Spleen (tissue), 11 donors: ENCODE measurements around the gene GCA. TPM values are rescaled to one million over a fixed set of nuclear protein-coding genes. Genes with fewer than 3 reads are reported as not detected.

Experiments used
- DNase-seq: peaks from one replicate; pipeline ENCODE4 v3.0.0-alpha.2; 2020
- H3K27ac ChIP-seq, 8 donors: fragments of 200-600 bp; sonication (generic) in 7 of 8; 1 replicate in 4 of 8; 2 replicates in 4 of 8; pipeline versions ENCODE4 v1.5.0 to v1.8.0; 2016 to 2021; ENCODE audit warnings: inconsistent platforms in 4 of 8, mild to moderate bottlenecking in 4 of 8, moderate library complexity in 1 of 8
- H3K27me3 ChIP-seq, 7 donors: fragments of 200-600 bp; sonication (generic) in 6 of 7; replicated peaks in 1 of 7; 1 replicate in 4 of 7; 2 replicates in 3 of 7; pipeline versions ENCODE4 v1.5.0 to v1.8.0; 2016 to 2021; ENCODE audit warnings: inconsistent platforms in 3 of 7, mild to moderate bottlenecking in 1 of 7
- H3K36me3 ChIP-seq, 6 donors: fragments of 200-600 bp; sonication (generic) in 5 of 6; 1 replicate in 4 of 6; 2 replicates in 2 of 6; pipeline versions ENCODE4 v1.5.0 to v1.8.0; 2016 to 2021; ENCODE audit warnings: inconsistent platforms in 2 of 6
- H3K4me1 ChIP-seq, 6 donors: fragments of 200-600 bp; sonication (generic) in 5 of 6; 1 replicate in 3 of 6; 2 replicates in 3 of 6; pipeline versions ENCODE4 v1.5.0 to v1.8.0; 2016 to 2021; ENCODE audit warnings: inconsistent platforms in 3 of 6
- H3K4me3 ChIP-seq, 8 donors: fragments of 200-600 bp; sonication (generic) in 7 of 8; 1 replicate in 4 of 8; 2 replicates in 4 of 8; pipeline versions ENCODE4 v1.5.0 to v1.8.0; 2016 to 2021; ENCODE audit warnings: inconsistent platforms in 4 of 8, mild to moderate bottlenecking in 4 of 8, moderate library complexity in 2 of 8
- H3K9me3 ChIP-seq, 8 donors: fragments of 200-600 bp; sonication (generic) in 7 of 8; 1 replicate in 4 of 8; 2 replicates in 4 of 8; pipeline versions ENCODE4 v1.5.0 to v1.8.0; 2016 to 2021; ENCODE audit warnings: inconsistent platforms in 4 of 8
- CTCF ChIP-seq, 11 experiments: fragments of 200-600 bp in 7 of 11; fragments of 450-650 bp in 4 of 11; sonication (generic) in 4 of 11; IDR thresholded peaks in 8 of 11; conservative IDR thresholded peaks in 3 of 11; 1 replicate in 7 of 11; 2 replicates in 4 of 11; pipeline versions ENCODE4 v1.4.0 to v1.8.0; 2016 to 2021; ENCODE audit warnings: antibody characterized with exemption in 11 of 11, inconsistent platforms in 4 of 11, mild to moderate bottlenecking in 1 of 11
- POLR2A ChIP-seq, 3 donors: fragments of 450-650 bp; IDR thresholded peaks; one replicate each; pipeline ENCODE4 v1.5.1; 2017; ENCODE audit warnings: antibody characterized with exemption in 3 of 3, mild to moderate bottlenecking in 1 of 3
- POLR2AphosphoS5 ChIP-seq, 3 donors: sonication (generic); formaldehyde crosslinking; IDR thresholded peaks; one replicate each; pipeline ENCODE4 v1.5.1; 2017; ENCODE audit warnings: antibody characterized with exemption in 3 of 3
- WGBS, 5 donors: extraction: QIAGEN DNeasy Blood & Tissue Kit in 3 of 5; methylation state at CpG; one replicate each; pipeline versions ENCODE4 v1.1.5 to v1.1.7; 2013 to 2018; 5-methylcytosine and 5-hydroxymethylcytosine counted together
- intact Hi-C: fragments of 100-400 bp; cut with DNase I; formaldehyde crosslinking; loops from one replicate; pipeline ENCODE4 v1.15.0; 2023; ENCODE audit warnings: low total_unique reads
- polyA plus RNA-seq, 3 donors: library from polyadenylated mRNA; stranded (reverse); fragments of 200-250 nt; gene quantifications; one replicate each; pipeline ENCODE4 v1.2.1, GENCODE V29; 2013
- total RNA-seq, 7 donors: library from RNA; depleted of rRNA in 3 of 7; stranded (reverse); fragments of >200 nt in 3 of 7; fragmentation: NEBNext Ultra II Directional in 4 of 7; extraction: Animal tissue kit (Norgen Biotek cat#: 25700) in 4 of 7; gene quantifications; one replicate each; pipeline versions ENCODE4 v1.1.0 to v1.2.1, GENCODE V29; 2016 to 2021
- donor health status: healthy with polysubstance abuse.
- donor health status: DM: no; HTN: no; CAD: no; lungs with moderate emphysema.
- donor health status: DM: no; HTN: no; CAD: no.
- donor health status: Bipolar disorder and iron deficiency.
- donor health status: healthy.
- donor health status: DM: no; HTN: no; CAD: no.
- donor health status: DM: yes; HTN: yes; CAD: no.

The GCA gene
- total and polyA plus RNA-seq, 10 donors, result 49.1 to 498 (median 152) TPM

- Histone ChIP-seq H3K36me3 (peaks cover 0 to 4% (median 0%) of the 10 kb centered on the region in 6 donors), H3K27ac (peak overlapping the region in 7 of 8 donors; percentile 89 to 99 (median 94)), H3K9me3 (no peaks in the 10 kb centered on the region), H3K4me1 (peaks cover 0 to 85% (median 19%) of the 10 kb centered on the region in 6 donors), H3K4me3 (peak overlapping the region in 6 of 8 donors; percentile 80 to 99 (median 90)), H3K27me3 (no peaks in the 10 kb centered on the region)
- no peak for DNase-seq
- 37 to 73% (median 60%) methylated on average over 2 of the region's 2 CpGs for WGBS, 5 donors
- TF ChIP-seq POLR2A (IDR thresholded peaks at IDR 0.05) (no peak), POLR2AphosphoS5 (IDR thresholded peaks at IDR 0.05) (no peak), CTCF (IDR thresholded peaks at IDR 0.05 in 8 of 11, conservative IDR thresholded peaks at IDR 0.05 in 3 of 11) (no peak)
- intact Hi-C loops, result no loop called here
Observed at GRCh38 chr2:162342841-162343240, 1.1 kb upstream of the GCA start.

- Histone ChIP-seq H3K36me3 (peaks cover 0 to 11% (median 0%) of the 10 kb centered on the region in 6 donors), H3K27me3 (no peaks in the 10 kb centered on the region), H3K4me1 (peaks cover 0 to 89% (median 19%) of the 10 kb centered on the region in 6 donors), H3K4me3 (peak overlapping the region; percentile 80 to 99 (median 92)), H3K9me3 (no peaks in the 10 kb centered on the region), H3K27ac (peak overlapping the region in 7 of 8 donors; percentile 89 to 99 (median 94))
- intact Hi-C loops, result no loop called here
- 39 to 48% (median 44%) methylated on average over 4 of the region's 4 CpGs for WGBS, 5 donors
- TF ChIP-seq POLR2A (IDR thresholded peaks at IDR 0.05) (no peak), CTCF (IDR thresholded peaks at IDR 0.05 in 8 of 11, conservative IDR thresholded peaks at IDR 0.05 in 3 of 11) (no peak), POLR2AphosphoS5 (IDR thresholded peaks at IDR 0.05) (no peak)
- DNase-seq, result no peak
Observed at GRCh38 chr2:162343492-162343823, 474 bp upstream of the GCA start.

GRCh38 chr2:162344617-162344950 is 652 bp downstream of the GCA start:
- Histone ChIP-seq H3K36me3 (peaks cover 0 to 22% (median 0%) of the 10 kb centered on the region in 6 donors), H3K4me3 (peak overlapping the region; percentile 80 to 99 (median 92)), H3K4me1 (peaks cover 0 to 88% (median 25%) of the 10 kb centered on the region in 6 donors), H3K27ac (peak overlapping the region; percentile 85 to 99 (median 93)), H3K9me3 (no peaks in the 10 kb centered on the region), H3K27me3 (no peaks in the 10 kb centered on the region)
- intact Hi-C loops, result no loop called here
- TF ChIP-seq POLR2AphosphoS5 (IDR thresholded peaks at IDR 0.05), result no peak
- TF ChIP-seq CTCF (IDR thresholded peaks at IDR 0.05 in 8 of 11, conservative IDR thresholded peaks at IDR 0.05 in 3 of 11), result no peak
- TF ChIP-seq POLR2A (IDR thresholded peaks at IDR 0.05), result no peak
- DNase-seq, result peak; percentile 84
- WGBS, 5 donors, result 2 to 5% (median 4%) methylated on average over 8 of the region's 8 CpGs

- 83 to 93% (median 86%) methylated on average over 2 of the region's 2 CpGs for WGBS, 5 donors
- intact Hi-C loops, result no loop called here
Observed at GRCh38 chr2:162365392-162365791, 21.5 kb downstream of the GCA start.

More at GRCh38 chr2:162365392-162365791, 21.5 kb downstream of the GCA start:
- Histone ChIP-seq H3K4me3 (no peak overlapping the region), H3K27me3 (no peaks in the 10 kb centered on the region), H3K4me1 (peaks cover 0 to 16% (median 0%) of the 10 kb centered on the region in 6 donors), H3K9me3 (no peaks in the 10 kb centered on the region), H3K36me3 (peaks cover 0 to 23% (median 0%) of the 10 kb centered on the region in 6 donors), H3K27ac (no peak overlapping the region)
- no peak for DNase-seq
- TF ChIP-seq POLR2A (IDR thresholded peaks at IDR 0.05) (no peak), CTCF (IDR thresholded peaks at IDR 0.05 in 8 of 11, conservative IDR thresholded peaks at IDR 0.05 in 3 of 11) (no peak), POLR2AphosphoS5 (IDR thresholded peaks at IDR 0.05) (no peak)
